ENCODE data around the gene FEM1C. TPM values are rescaled to one million over a fixed set of nuclear protein-coding genes. Genes with fewer than 3 reads are reported as not detected.
"Not testable (repeated sequence)": the region's sequence is repeated elsewhere in the genome, so short reads cannot be mapped to it uniquely, and the experiment has no call there.

The FEM1C gene
- total and polyA plus RNA-seq, 2 donors from 2014 or later = 4.3 to 18.6 TPM

- no peak for TF ChIP-seq CTCF (IDR thresholded peaks at IDR 0.05; ENCODE audit: borderline replicate concordance, extremely low read depth, insufficient read depth)
- Histone ChIP-seq H3K9me3 (ENCODE audit: control insufficient read depth in 2 of 3, insufficient read depth in 1 of 3, low read length in 3 of 3) (no peaks in the 10 kb centered on the region), H3K4me1 (ENCODE audit: control insufficient read depth in 2 of 3, insufficient read depth in 2 of 3, low read depth in 1 of 3, low read length in 3 of 3) (no peaks in the 10 kb centered on the region), H3K9ac (ENCODE audit: low read length in 3 of 3) (no peak overlapping the region), H3K36me3 (ENCODE audit: control insufficient read depth in 2 of 3, insufficient read depth in 3 of 3, low read length in 3 of 3) (no peaks in the 10 kb centered on the region), H3K4me3 (ENCODE audit: low read length in 3 of 3) (no peak overlapping the region), H3K27ac (ENCODE audit: low read depth in 2 of 2, low read length in 2 of 2) (no peak overlapping the region), H3K27me3 (ENCODE audit: control insufficient read depth, insufficient read depth, low read length) (no peaks in the 10 kb centered on the region)
- intact Hi-C loops (cut with DNase I) = no loop called here
- no peak for DNase-seq
- FAIRE-seq = no peak
Measured at GRCh38 chr5:115484368-115484767, 60.2 kb downstream of the FEM1C start.

GRCh38 chr5:115480900-115481299 is 63.7 kb downstream of the FEM1C start:
- no peak overlapping the region for H3K4me3 ChIP-seq (ENCODE audit: low read length in 3 of 3)
- no peak for DNase-seq
- H3K4me1 ChIP-seq (ENCODE audit: control insufficient read depth in 2 of 3, insufficient read depth in 2 of 3, low read depth in 1 of 3, low read length in 3 of 3) = no peaks in the 10 kb centered on the region
- intact Hi-C loops (cut with DNase I) = no loop called here
- H3K27ac ChIP-seq (ENCODE audit: low read depth in 2 of 2, low read length in 2 of 2) = no peak overlapping the region
- H3K9me3 ChIP-seq (ENCODE audit: control insufficient read depth in 2 of 3, insufficient read depth in 1 of 3, low read length in 3 of 3) = no peaks in the 10 kb centered on the region
- no peaks in the 10 kb centered on the region for H3K36me3 ChIP-seq (ENCODE audit: control insufficient read depth in 2 of 3, insufficient read depth in 3 of 3, low read length in 3 of 3)
- no peak overlapping the region for H3K9ac ChIP-seq (ENCODE audit: low read length in 3 of 3)
- TF ChIP-seq CTCF (IDR thresholded peaks at IDR 0.05; ENCODE audit: borderline replicate concordance, extremely low read depth, insufficient read depth) = no peak
- H3K27me3 ChIP-seq (ENCODE audit: control insufficient read depth, insufficient read depth, low read length) = no peaks in the 10 kb centered on the region
- no peak for FAIRE-seq

- Histone ChIP-seq H3K4me1 (ENCODE audit: control insufficient read depth in 2 of 3, insufficient read depth in 2 of 3, low read depth in 1 of 3, low read length in 3 of 3) (no peaks in the 10 kb centered on the region), H3K27me3 (ENCODE audit: control insufficient read depth, insufficient read depth, low read length) (no peaks in the 10 kb centered on the region), H3K9me3 (ENCODE audit: control insufficient read depth in 2 of 3, insufficient read depth in 1 of 3, low read length in 3 of 3) (no peaks in the 10 kb centered on the region), H3K9ac (ENCODE audit: low read length in 3 of 3) (no peak overlapping the region), H3K27ac (ENCODE audit: low read depth in 2 of 2, low read length in 2 of 2) (no peak overlapping the region), H3K36me3 (ENCODE audit: control insufficient read depth in 2 of 3, insufficient read depth in 3 of 3, low read length in 3 of 3) (no peaks in the 10 kb centered on the region), H3K4me3 (ENCODE audit: low read length in 3 of 3) (no peak overlapping the region)
- no peak for FAIRE-seq
- TF ChIP-seq CTCF (IDR thresholded peaks at IDR 0.05; ENCODE audit: borderline replicate concordance, extremely low read depth, insufficient read depth) = no peak
- peak in 1 of 5 donors; percentile 38 for DNase-seq
- intact Hi-C loops (cut with DNase I) = no loop called here
Measured at GRCh38 chr5:115480271-115480670, 64.3 kb downstream of the FEM1C start.

- H3K4me3 ChIP-seq (ENCODE audit: low read length in 3 of 3); H3K9ac ChIP-seq (ENCODE audit: low read length in 3 of 3); intact Hi-C loops (cut with DNase I); H3K27me3 ChIP-seq (ENCODE audit: control insufficient read depth, insufficient read depth, low read length); H3K4me1 ChIP-seq (ENCODE audit: control insufficient read depth in 2 of 3, insufficient read depth in 2 of 3, low read depth in 1 of 3, low read length in 3 of 3); DNase-seq; H3K9me3 ChIP-seq (ENCODE audit: control insufficient read depth in 2 of 3, insufficient read depth in 1 of 3, low read length in 3 of 3); FAIRE-seq; H3K27ac ChIP-seq (ENCODE audit: low read depth in 2 of 2, low read length in 2 of 2); H3K36me3 ChIP-seq (ENCODE audit: control insufficient read depth in 2 of 3, insufficient read depth in 3 of 3, low read length in 3 of 3): not testable (repeated sequence)
Measured at GRCh38 chr5:115479166-115479873, 65.3 kb downstream of the FEM1C start.
